SK-N-MC (cell line): ENCODE results near the gene HRH4.

Experiments used
- DNase-seq: peaks from one replicate; pipeline ENCODE4 v3.0.0-alpha.2; 2011; ENCODE audit warnings: low read depth, low spot score
- H3K27ac ChIP-seq: fragments of 200-600 bp; sonication (generic); 2 replicates; pipeline ENCODE4 v1.5.1; 2016; ENCODE audit warnings: mixed run types
- H3K36me3 ChIP-seq: fragments of 200-600 bp; sonication (generic); 2 replicates; pipeline ENCODE4 v1.6.1; 2017; ENCODE audit warnings: antibody characterized with exemption, low read length, mixed read lengths; ENCODE audit not compliant: insufficient read depth
- H3K4me3 ChIP-seq: fragments of 200-600 bp; sonication (generic); 2 replicates; pipeline ENCODE4 v1.5.1; 2016
- H3K9ac ChIP-seq: fragments of 200-600 bp; sonication (generic); 2 replicates; pipeline ENCODE4 v1.8.0; 2017; ENCODE audit warnings: mixed run types, mixed read lengths; ENCODE audit not compliant: insufficient read length
- H3K9me3 ChIP-seq: fragments of 200-600 bp; sonication (generic); 2 replicates; pipeline ENCODE4 v1.6.1; 2017; ENCODE audit warnings: low read depth, mild to moderate bottlenecking, antibody characterized with exemption, low read length, moderate library complexity, mixed read lengths
- EZH2 ChIP-seq: fragments of 200-600 bp; sonication (generic); IDR thresholded peaks from one replicate; pipeline ENCODE4 v1.6.1; 2017; ENCODE audit warnings: antibody characterized with exemption
- FOXP2 ChIP-seq: optimal IDR thresholded peaks from 2 replicates; pipeline ENCODE3; 2011; ENCODE audit warnings: mild to moderate bottlenecking, moderate library complexity; ENCODE audit not compliant: insufficient read depth; ENCODE audit errors: extremely low read length, control extremely low read depth
- POLR2AphosphoS5 ChIP-seq: IDR thresholded peaks from 2 replicates; pipeline ENCODE4 v1.6.1; 2012; ENCODE audit warnings: mild to moderate bottlenecking, low read depth, low read length, borderline replicate concordance

HRH4 gene

GRCh38 chr18:24427484-24427883, 33.0 kb upstream of the HRH4 start:
- no peak for DNase-seq
- Histone ChIP-seq H3K4me3 (peak overlapping the region; percentile 96), H3K9ac (peak overlapping the region; percentile 96), H3K9me3 (no peaks in the 10 kb centered on the region), H3K27ac (no peak overlapping the region), H3K36me3 (peaks cover 13% of the 10 kb centered on the region; the same call in 1 of the 2 replicates)
- TF ChIP-seq FOXP2 (no peak), EZH2 (no peak), POLR2AphosphoS5 (no peak)

- TF ChIP-seq EZH2 (no peak), FOXP2 (no peak), POLR2AphosphoS5 (no peak)
- H3K9ac ChIP-seq, result no peak overlapping the region
These were observed 31.7 kb upstream of the HRH4 start for GRCh38 chr18:24428709-24429108.

DNA sequence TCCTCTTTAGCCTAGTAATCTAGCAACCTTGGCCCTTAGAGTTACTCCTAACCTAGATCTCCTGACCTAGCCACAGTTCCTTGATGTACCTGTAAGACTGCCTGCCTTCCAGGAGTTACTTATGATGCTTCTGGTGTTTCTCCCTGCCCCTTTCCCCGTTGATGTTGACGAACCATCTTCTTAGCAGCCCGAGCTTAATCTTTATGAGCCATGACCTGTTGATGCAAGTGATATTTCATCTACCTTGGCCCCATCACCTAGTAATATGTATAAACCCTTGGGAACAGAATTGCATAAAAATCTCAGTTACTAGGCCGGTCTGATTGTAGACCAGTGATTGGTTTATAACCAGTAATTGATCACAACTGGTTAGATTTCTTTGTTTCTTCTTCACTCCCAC, 31.2 kb upstream of the HRH4 start:
- Histone ChIP-seq H3K4me3 (no peak overlapping the region), H3K9me3 (no peaks in the 10 kb centered on the region), H3K9ac (no peak overlapping the region), H3K27ac (no peak overlapping the region), H3K36me3 (peaks cover 17% of the 10 kb centered on the region; the same call in 1 of the 2 replicates)
- no peak for TF ChIP-seq FOXP2
- TF ChIP-seq POLR2AphosphoS5, result no peak
- no peak for TF ChIP-seq EZH2
- no peak for DNase-seq

More at GRCh38 chr18:24428709-24429108, 31.7 kb upstream of the HRH4 start:
- Histone ChIP-seq H3K4me3 (no peak overlapping the region), H3K9me3 (no peaks in the 10 kb centered on the region), H3K36me3 (peaks cover 17% of the 10 kb centered on the region; the same call in 1 of the 2 replicates), H3K27ac (no peak overlapping the region)
- no peak for DNase-seq

DNA sequence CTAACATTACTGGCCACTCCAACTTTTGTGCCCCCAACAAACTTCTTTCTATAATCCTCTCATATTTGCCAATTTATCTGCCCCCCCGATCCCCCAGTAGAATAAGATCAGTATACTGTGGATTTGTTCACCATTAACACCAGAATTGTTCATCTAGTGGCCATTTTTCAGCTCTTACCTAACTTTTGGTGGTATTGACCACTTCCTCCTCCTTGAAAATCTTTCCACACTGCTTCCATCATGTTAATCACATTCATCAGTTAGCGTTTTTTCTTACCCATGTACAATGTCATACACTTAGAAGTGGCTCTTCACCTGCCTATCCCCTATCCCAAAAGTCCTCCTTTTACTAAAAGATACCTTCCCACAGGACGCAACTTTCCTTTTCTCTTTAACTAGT, 27.8 kb upstream of the HRH4 start:
- DNase-seq, result no peak
- no peak overlapping the region for H3K9ac ChIP-seq
- TF ChIP-seq POLR2AphosphoS5 (no peak), FOXP2 (no peak), EZH2 (no peak)
- H3K36me3 ChIP-seq, result peaks cover 28% of the 10 kb centered on the region; the same call in 1 of the 2 replicates
- H3K9me3 ChIP-seq, result no peaks in the 10 kb centered on the region
- H3K27ac ChIP-seq, result no peak overlapping the region
- no peak overlapping the region for H3K4me3 ChIP-seq

- H3K36me3 ChIP-seq, result peaks cover 49% of the 10 kb centered on the region
- no peak overlapping the region for H3K9ac ChIP-seq
- no peak overlapping the region for H3K4me3 ChIP-seq
- no peak for DNase-seq
- TF ChIP-seq FOXP2 (no peak), POLR2AphosphoS5 (no peak), EZH2 (no peak)
- H3K9me3 ChIP-seq, result no peaks in the 10 kb centered on the region
- no peak overlapping the region for H3K27ac ChIP-seq
These were observed 23.5 kb upstream of the HRH4 start for GRCh38 chr18:24436939-24437338.

- no peak for DNase-seq
- Histone ChIP-seq H3K9me3 (no peaks in the 10 kb centered on the region), H3K9ac (no peak overlapping the region), H3K36me3 (peaks cover 71% of the 10 kb centered on the region), H3K4me3 (no peak overlapping the region), H3K27ac (no peak overlapping the region)
- no peak for TF ChIP-seq FOXP2
- TF ChIP-seq EZH2, result no peak
- no peak for TF ChIP-seq POLR2AphosphoS5
These were observed 16.6 kb upstream of the HRH4 start for GRCh38 chr18:24443870-24444269.

DNA sequence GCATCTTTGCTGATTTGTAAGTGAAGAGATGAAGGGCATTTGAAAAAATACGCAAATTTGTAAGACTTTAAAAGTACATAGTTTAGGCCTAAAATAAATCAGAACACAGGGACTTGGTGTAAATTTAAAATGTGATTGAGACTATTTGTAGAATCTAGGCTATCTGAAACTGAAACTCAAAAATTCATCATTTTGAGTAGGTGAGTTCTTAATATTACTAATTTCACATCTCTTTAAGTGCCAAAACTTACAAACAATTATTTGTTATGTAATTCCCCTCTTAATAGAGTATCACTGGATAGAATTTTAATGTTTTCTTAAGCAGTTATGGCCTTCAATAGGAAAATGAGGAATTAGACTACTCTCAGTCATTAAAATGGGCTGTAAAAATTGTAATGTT, 14.0 kb upstream of the HRH4 start:
- no peaks in the 10 kb centered on the region for H3K9me3 ChIP-seq
- H3K9ac ChIP-seq, result no peak overlapping the region
- DNase-seq, result no peak
- H3K4me3 ChIP-seq, result no peak overlapping the region
- peaks cover 80% of the 10 kb centered on the region for H3K36me3 ChIP-seq
- H3K27ac ChIP-seq, result no peak overlapping the region
- TF ChIP-seq FOXP2 (no peak), EZH2 (no peak), POLR2AphosphoS5 (no peak)

- Histone ChIP-seq H3K27ac (no peak overlapping the region), H3K9me3 (no peaks in the 10 kb centered on the region), H3K9ac (no peak overlapping the region), H3K4me3 (no peak overlapping the region), H3K36me3 (peaks cover 79% of the 10 kb centered on the region)
- no peak for DNase-seq
- TF ChIP-seq EZH2 (no peak), POLR2AphosphoS5 (no peak), FOXP2 (no peak)
These were observed 13.4 kb upstream of the HRH4 start for GRCh38 chr18:24446953-24447538.

- peaks cover 72% of the 10 kb centered on the region for H3K36me3 ChIP-seq
- TF ChIP-seq POLR2AphosphoS5, result no peak
- TF ChIP-seq EZH2, result no peak
- TF ChIP-seq FOXP2, result no peak
- H3K27ac ChIP-seq, result no peak overlapping the region
- no peak for DNase-seq
- no peak overlapping the region for H3K4me3 ChIP-seq
- no peak overlapping the region for H3K9ac ChIP-seq
- H3K9me3 ChIP-seq, result no peaks in the 10 kb centered on the region
These were observed 12.5 kb upstream of the HRH4 start for GRCh38 chr18:24447961-24448360.
